KOPT-K1 (cell line): Measurements from ENCODE around the gene RNLS.
A peak's percentile ranks its signal among the peaks of the same experiment; 100 is the strongest.
"Not testable (repeated sequence)": the region's sequence is repeated elsewhere in the genome, so short reads cannot be mapped to it uniquely, and the experiment has no call there.

Source experiments
- H3K27ac ChIP-seq: fragments of 200-600 bp; sonication (generic); 2 replicates; pipeline ENCODE4 v1.5.1; 2016; ENCODE audit warnings: antibody characterized with exemption, mild to moderate bottlenecking, low read depth, low read length; ENCODE audit not compliant: poor library complexity, severe bottlenecking
- H3K36me3 ChIP-seq: fragments of 200-600 bp; sonication (generic); 2 replicates; pipeline ENCODE4 v1.5.1; 2017; ENCODE audit warnings: antibody characterized with exemption, mild to moderate bottlenecking, low read length, moderate library complexity; ENCODE audit not compliant: insufficient read depth
- H3K9me3 ChIP-seq: fragments of 200-600 bp; sonication (generic); 2 replicates; pipeline ENCODE4 v1.5.1; 2017; ENCODE audit warnings: antibody characterized with exemption, low read length, mild to moderate bottlenecking; ENCODE audit not compliant: insufficient read depth, poor library complexity, severe bottlenecking

The RNLS gene

GRCh38 chr10:88372051-88372715, 210.9 kb downstream of the RNLS start:
- Histone ChIP-seq H3K36me3 (peaks cover 32% of the 10 kb centered on the region), H3K27ac (peak overlapping the region; percentile 2), H3K9me3 (peaks cover 33% of the 10 kb centered on the region)

DNA sequence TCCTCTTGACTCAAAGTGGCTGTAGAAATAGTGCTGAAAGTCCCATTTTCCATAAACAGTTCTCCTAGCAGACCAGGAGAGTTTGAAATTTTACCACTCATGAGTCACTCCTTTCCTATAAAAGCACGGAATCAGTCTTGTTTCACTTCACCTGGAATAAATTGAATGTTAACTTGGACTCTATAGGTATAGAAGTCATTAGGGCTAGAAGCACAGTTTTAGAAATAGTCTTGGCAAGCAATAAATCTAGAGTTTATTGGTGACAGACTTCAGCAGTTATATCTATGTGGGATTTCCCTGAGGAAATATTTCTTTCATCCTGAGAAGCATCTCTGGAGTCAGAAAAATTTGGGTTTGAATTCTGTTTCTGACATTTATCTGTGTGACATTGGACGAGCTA, 212.4 kb downstream of the RNLS start:
- Histone ChIP-seq H3K27ac (no peak overlapping the region), H3K9me3 (peaks cover 33% of the 10 kb centered on the region)

DNA sequence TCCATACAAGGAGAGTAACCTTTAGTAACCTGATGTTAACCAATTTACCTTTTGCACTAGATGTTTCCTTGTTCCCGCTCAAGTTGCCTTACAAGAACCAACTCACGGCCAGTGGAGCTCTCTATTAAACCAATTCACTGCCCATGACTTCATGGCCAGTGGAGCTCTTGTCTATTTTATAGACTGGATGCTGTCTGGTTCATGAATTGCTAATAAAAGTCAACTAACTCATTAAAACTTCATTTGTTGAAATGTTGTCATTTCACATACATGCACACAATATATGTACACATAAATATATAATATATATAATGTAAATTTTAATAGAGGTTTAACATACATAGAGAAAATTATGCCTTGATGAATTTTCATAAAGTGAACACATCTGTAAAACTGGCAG, 216.3 kb downstream of the RNLS start:
- no peak overlapping the region for H3K27ac ChIP-seq
- H3K9me3 ChIP-seq: peaks cover 33% of the 10 kb centered on the region
- peaks cover 36% of the 10 kb centered on the region for H3K36me3 ChIP-seq

More for the DNA sequence above, 212.4 kb downstream of the RNLS start:
- peaks cover 32% of the 10 kb centered on the region for H3K36me3 ChIP-seq

GRCh38 chr10:88361995-88362807, 220.9 kb downstream of the RNLS start:
- Histone ChIP-seq H3K27ac (no peak overlapping the region), H3K9me3 (peaks cover 41% of the 10 kb centered on the region), H3K36me3 (peaks cover 61% of the 10 kb centered on the region)

DNA sequence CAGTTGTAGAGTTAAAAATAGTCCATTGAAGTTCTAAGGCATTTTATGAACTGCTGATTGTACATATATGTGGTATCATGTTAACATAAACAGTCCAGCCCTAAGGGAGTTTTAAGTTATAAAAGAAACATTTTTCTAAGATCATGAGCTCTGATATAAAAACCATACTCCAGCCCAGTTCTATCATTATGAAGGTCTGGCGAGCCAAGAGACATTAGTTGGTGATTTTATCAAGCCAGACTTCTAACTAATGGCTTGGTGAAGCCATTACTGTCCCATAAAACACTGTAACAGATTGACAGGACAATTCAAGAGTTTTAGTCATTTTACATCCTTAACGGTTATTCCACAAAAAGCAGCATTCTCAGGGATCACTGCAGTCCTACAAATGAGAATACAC, 221.6 kb downstream of the RNLS start:
- Histone ChIP-seq H3K36me3 (peaks cover 68% of the 10 kb centered on the region), H3K27ac (no peak overlapping the region), H3K9me3 (peaks cover 47% of the 10 kb centered on the region)

DNA sequence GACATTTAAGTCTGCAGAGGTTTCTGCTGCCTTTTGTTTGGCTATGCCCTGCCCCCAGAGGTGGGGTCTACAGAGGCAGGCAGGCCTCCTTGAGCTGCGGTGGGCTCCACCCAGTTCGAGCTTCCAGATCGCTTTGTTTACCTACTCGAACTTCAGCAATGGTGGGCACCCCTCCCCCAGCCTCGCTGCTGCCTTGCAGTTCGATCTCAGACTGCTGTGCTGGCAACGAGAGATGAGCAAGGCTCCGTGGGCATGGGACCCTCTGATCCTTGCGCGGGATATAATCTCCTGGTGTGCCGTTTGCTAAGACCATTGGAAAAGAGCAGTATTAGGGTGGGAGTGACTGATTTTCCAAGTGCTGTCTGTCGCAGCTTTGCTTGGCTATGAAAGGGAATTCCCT, 227.4 kb downstream of the RNLS start:
- H3K9me3 ChIP-seq: peaks cover 91% of the 10 kb centered on the region
- H3K36me3 ChIP-seq: peaks cover 56% of the 10 kb centered on the region
- H3K27ac ChIP-seq: not testable (repeated sequence)

GRCh38 chr10:88347597-88348304, 235.4 kb downstream of the RNLS start:
- Histone ChIP-seq H3K27ac (no peak overlapping the region), H3K9me3 (peaks cover 19% of the 10 kb centered on the region), H3K36me3 (peaks cover 29% of the 10 kb centered on the region)

DNA sequence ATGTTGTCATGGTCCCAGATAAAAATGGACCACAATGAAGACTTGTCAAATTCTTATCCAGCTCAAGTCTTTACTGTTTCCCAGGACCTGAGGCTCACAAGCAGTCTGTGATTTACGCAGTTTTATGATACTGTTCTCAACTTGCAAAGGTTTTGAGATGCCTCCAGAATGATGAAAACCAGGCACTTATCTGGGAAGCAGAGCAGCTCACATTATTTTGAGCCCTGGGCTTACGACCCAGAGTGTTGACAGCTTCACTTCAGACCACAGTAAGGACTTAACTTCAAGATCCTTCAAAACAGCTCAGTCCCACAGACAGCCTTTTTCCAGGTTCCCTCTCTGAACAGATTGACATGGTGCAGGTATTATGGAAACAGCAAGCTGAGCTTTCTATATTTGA, 236.1 kb downstream of the RNLS start:
- H3K9me3 ChIP-seq: peaks cover 14% of the 10 kb centered on the region
- H3K27ac ChIP-seq: no peak overlapping the region
- peaks cover 33% of the 10 kb centered on the region for H3K36me3 ChIP-seq

GRCh38 chr10:88346144-88346977, 236.8 kb downstream of the RNLS start:
- H3K27ac ChIP-seq: no peak overlapping the region
- peaks cover 39% of the 10 kb centered on the region for H3K36me3 ChIP-seq
- peaks cover 8% of the 10 kb centered on the region for H3K9me3 ChIP-seq

GRCh38 chr10:88343761-88344484, 239.2 kb downstream of the RNLS start:
- Histone ChIP-seq H3K27ac (no peak overlapping the region), H3K36me3 (peaks cover 52% of the 10 kb centered on the region)

DNA sequence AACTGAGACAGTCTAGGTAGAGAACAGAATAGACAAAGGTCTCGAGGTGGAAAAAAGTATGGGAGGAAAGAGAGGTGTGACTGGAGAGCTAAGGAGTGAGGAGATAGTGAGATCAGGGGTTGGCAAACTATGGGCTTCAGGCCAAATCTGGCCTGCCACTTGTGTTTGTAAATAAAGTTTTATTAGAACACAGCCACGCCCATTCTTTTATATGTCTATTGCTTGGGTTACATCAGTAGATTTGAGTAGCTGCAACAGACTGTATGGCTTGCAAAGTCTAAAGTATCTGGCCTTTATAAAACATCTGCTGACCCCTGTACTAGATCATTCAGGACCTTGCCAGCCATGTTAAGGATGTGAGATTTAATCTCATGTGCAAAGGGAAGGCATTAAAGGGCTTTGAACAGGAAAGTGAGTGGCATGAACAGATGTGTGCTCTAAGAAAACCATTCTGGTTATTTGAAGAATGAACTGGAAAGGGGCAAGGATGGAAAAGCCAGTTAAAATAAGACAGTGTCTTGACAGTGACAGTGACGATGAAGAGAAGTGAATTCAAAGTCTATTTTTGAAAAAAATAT, 240.3 kb downstream of the RNLS start:
- peaks cover 49% of the 10 kb centered on the region for H3K36me3 ChIP-seq
- no peak overlapping the region for H3K27ac ChIP-seq
- H3K9me3 ChIP-seq: peaks cover 10% of the 10 kb centered on the region

More at GRCh38 chr10:88343761-88344484, 239.2 kb downstream of the RNLS start:
- peaks cover 8% of the 10 kb centered on the region for H3K9me3 ChIP-seq

DNA sequence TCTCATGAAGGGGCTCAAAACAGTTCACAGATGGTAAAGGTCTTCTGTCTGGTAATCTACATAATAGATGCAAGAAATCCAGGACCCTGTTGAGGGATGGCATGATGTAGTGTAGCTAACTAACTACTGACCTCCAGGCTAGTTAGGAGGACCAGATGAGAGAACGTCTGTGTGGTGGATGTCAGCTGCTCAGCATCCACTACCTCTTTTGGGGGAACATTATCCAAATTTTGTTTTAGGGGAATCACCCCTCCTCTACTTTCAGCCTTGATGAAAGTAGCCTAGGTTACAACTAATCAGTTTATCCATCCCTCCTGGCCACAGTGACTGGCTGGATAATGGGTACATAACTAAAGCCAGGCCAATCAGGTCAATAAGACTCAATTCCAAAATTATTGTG, 246.0 kb downstream of the RNLS start:
- peaks cover 26% of the 10 kb centered on the region for H3K36me3 ChIP-seq
- no peak overlapping the region for H3K27ac ChIP-seq
- H3K9me3 ChIP-seq: peaks cover 10% of the 10 kb centered on the region

DNA sequence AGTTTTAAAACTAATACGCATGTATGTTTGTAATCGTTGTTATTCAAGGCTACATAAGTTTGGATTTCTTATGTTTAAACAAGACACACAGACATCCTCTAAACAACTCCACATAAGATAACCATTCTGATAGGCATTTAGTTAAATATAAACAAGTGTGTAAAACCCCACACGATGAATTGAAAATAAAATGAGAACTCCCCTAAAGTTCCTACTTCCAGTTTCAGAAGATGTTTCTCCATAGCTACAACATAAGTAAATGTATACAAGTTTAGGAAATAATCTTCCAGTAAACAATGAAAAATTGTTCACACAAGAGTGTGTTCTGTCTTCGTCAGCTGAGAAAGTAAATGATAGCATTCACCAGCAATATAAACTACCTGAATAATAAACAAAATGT, 246.8 kb downstream of the RNLS start:
- H3K36me3 ChIP-seq: peaks cover 25% of the 10 kb centered on the region
- peaks cover 14% of the 10 kb centered on the region for H3K9me3 ChIP-seq
- H3K27ac ChIP-seq: no peak overlapping the region

DNA sequence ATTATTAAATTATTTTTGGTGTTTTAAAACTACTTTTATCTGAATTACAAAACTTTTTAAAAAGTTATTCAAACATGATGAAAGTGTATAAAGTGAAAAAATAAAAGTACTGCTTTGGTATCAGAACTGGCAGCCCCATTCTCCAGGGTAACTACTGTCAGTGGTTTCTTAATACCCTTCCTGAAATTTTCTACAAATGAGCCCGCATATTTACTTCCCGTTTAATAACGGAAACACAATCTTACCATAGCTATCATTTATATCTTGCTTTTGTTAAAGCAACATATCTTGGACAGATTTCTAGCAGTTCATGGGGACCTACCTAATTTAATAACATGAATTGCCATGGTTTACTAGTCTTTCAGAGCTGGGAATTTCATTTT, 249.9 kb downstream of the RNLS start:
- Histone ChIP-seq H3K36me3 (peaks cover 20% of the 10 kb centered on the region), H3K27ac (no peak overlapping the region), H3K9me3 (peaks cover 19% of the 10 kb centered on the region)
